ENCODE measurements around the gene CHAT. TPM values are rescaled to one million over a fixed set of nuclear protein-coding genes. Genes with fewer than 3 reads are reported as not detected.

CHAT gene
- polyA plus RNA-seq, 1 donor (not counting 4 experiments of a cell fraction or from before 2014, with no cell fraction given) = not detected

- no peak overlapping the region for H3K9ac ChIP-seq (ENCODE audit: control insufficient read depth, extremely low read depth, insufficient read depth, low read length)
- dilution Hi-C loops (cut with MboI; ENCODE audit: extremely low pct_ligation_motif_present, low sequenced_read_pairs) = no loop called here
- no peaks in the 10 kb centered on the region for H3K9me3 ChIP-seq (ENCODE audit: control insufficient read depth, low read depth, low read length)
- peaks cover 10% of the 10 kb centered on the region for H3K4me1 ChIP-seq (ENCODE audit: control insufficient read depth, extremely low read depth, insufficient read depth, low read length)
- TF ChIP-seq CTCF (optimal IDR thresholded peaks at IDR 0.05 in 1 of 3, IDR thresholded peaks at IDR 0.05 in 1 of 3, conservative IDR thresholded peaks at IDR 0.05 in 1 of 3; ENCODE audit: extremely low read depth in 1 of 3, insufficient read depth in 2 of 3, low read length in 3 of 3) = no peak
- no peak for TF ChIP-seq EZH2 (IDR thresholded peaks at IDR 0.05; ENCODE audit: low read length)
- FAIRE-seq = no peak
- H3K36me3 ChIP-seq (ENCODE audit: control insufficient read depth in 2 of 2, extremely low read depth in 1 of 2, insufficient read depth in 2 of 2, low read length in 2 of 2) = no peaks in the 10 kb centered on the region
- H3K9me1 ChIP-seq (ENCODE audit: control insufficient read depth, extremely low read depth, insufficient read depth, low read length) = no peaks in the 10 kb centered on the region
- no peak overlapping the region for H3K27ac ChIP-seq (ENCODE audit: control insufficient read depth, insufficient read depth, low read length)
- H3K4me2 ChIP-seq (ENCODE audit: control insufficient read depth, extremely low read depth, insufficient read depth, low read depth, low read length) = peak overlapping the region; percentile 39
- H3K79me2 ChIP-seq (ENCODE audit: control insufficient read depth, insufficient read depth, low read length) = no peaks in the 10 kb centered on the region
- no peak overlapping the region for H3K4me3 ChIP-seq (ENCODE audit: control insufficient read depth in 2 of 3, extremely low read depth in 1 of 3, insufficient read depth in 2 of 3, low read depth in 1 of 3, low read length in 3 of 3)
- DNase-seq (ENCODE audit: low read depth, low spot score) = no peak
- H3K27me3 ChIP-seq (ENCODE audit: control insufficient read depth, extremely low read depth, insufficient read depth, low read length) = peaks cover 7% of the 10 kb centered on the region
- no peaks in the 10 kb centered on the region for H4K20me1 ChIP-seq (ENCODE audit: control insufficient read depth, extremely low read depth, insufficient read depth, low read length)
- H2AFZ ChIP-seq (ENCODE audit: control insufficient read depth, low read length) = no peak overlapping the region
Observed at GRCh38 chr10:49633327-49634068, 19.7 kb downstream of the CHAT start.

GRCh38 chr10:49634069-49634660 lies 20.3 kb downstream of the CHAT start:
- no peaks in the 10 kb centered on the region for H3K9me3 ChIP-seq (ENCODE audit: control insufficient read depth, low read depth, low read length)
- TF ChIP-seq EZH2 (IDR thresholded peaks at IDR 0.05; ENCODE audit: low read length) (no peak), CTCF (optimal IDR thresholded peaks at IDR 0.05 in 1 of 3, IDR thresholded peaks at IDR 0.05 in 1 of 3, conservative IDR thresholded peaks at IDR 0.05 in 1 of 3; ENCODE audit: extremely low read depth in 1 of 3, insufficient read depth in 2 of 3, low read length in 3 of 3) (no peak)
- dilution Hi-C loops (cut with MboI; ENCODE audit: extremely low pct_ligation_motif_present, low sequenced_read_pairs) = no loop called here
- H3K79me2 ChIP-seq (ENCODE audit: control insufficient read depth, insufficient read depth, low read length) = no peaks in the 10 kb centered on the region
- no peak overlapping the region for H3K27ac ChIP-seq (ENCODE audit: control insufficient read depth, insufficient read depth, low read length)
- H3K4me3 ChIP-seq (ENCODE audit: control insufficient read depth in 2 of 3, extremely low read depth in 1 of 3, insufficient read depth in 2 of 3, low read depth in 1 of 3, low read length in 3 of 3) = no peak overlapping the region
- H3K9ac ChIP-seq (ENCODE audit: control insufficient read depth, extremely low read depth, insufficient read depth, low read length) = no peak overlapping the region
- H3K36me3 ChIP-seq (ENCODE audit: control insufficient read depth in 2 of 2, extremely low read depth in 1 of 2, insufficient read depth in 2 of 2, low read length in 2 of 2) = no peaks in the 10 kb centered on the region
- FAIRE-seq = no peak
- H3K4me1 ChIP-seq (ENCODE audit: control insufficient read depth, extremely low read depth, insufficient read depth, low read length) = peaks cover 10% of the 10 kb centered on the region
- peaks cover 7% of the 10 kb centered on the region for H3K27me3 ChIP-seq (ENCODE audit: control insufficient read depth, extremely low read depth, insufficient read depth, low read length)
- DNase-seq (ENCODE audit: low read depth, low spot score) = no peak
- H3K4me2 ChIP-seq (ENCODE audit: control insufficient read depth, extremely low read depth, insufficient read depth, low read depth, low read length) = no peak overlapping the region
- H2AFZ ChIP-seq (ENCODE audit: control insufficient read depth, low read length) = no peak overlapping the region
- H4K20me1 ChIP-seq (ENCODE audit: control insufficient read depth, extremely low read depth, insufficient read depth, low read length) = no peaks in the 10 kb centered on the region
- no peaks in the 10 kb centered on the region for H3K9me1 ChIP-seq (ENCODE audit: control insufficient read depth, extremely low read depth, insufficient read depth, low read length)
